Cardiac septum (tissue), 1 donor: ENCODE results near the gene SDK1. TPM values are rescaled to one million over a fixed set of nuclear protein-coding genes. Genes with fewer than 3 reads are reported as not detected.

ENCODE experiments used
- DNase-seq: peaks from one replicate; pipeline ENCODE4 v3.0.0-alpha.2; 2020; ENCODE audit warnings: low spot score
- intact Hi-C: fragments of 100-400 bp; cut with DNase I; formaldehyde crosslinking; loops from one replicate; pipeline ENCODE4 v1.14.0; 2022
- total RNA-seq: library from RNA; stranded (reverse); fragmentation: NEBNext Ultra II Directional; extraction: Animal tissue kit (Norgen Biotek cat#: 25700); gene quantifications from one replicate; pipeline ENCODE4 v1.2.1, GENCODE V29; 2021
- donor health status: DM: no; HTN: no; CAD: no.

Gene SDK1
- total RNA-seq, 1 donor from 2014 or later = 0.32 TPM

DNA sequence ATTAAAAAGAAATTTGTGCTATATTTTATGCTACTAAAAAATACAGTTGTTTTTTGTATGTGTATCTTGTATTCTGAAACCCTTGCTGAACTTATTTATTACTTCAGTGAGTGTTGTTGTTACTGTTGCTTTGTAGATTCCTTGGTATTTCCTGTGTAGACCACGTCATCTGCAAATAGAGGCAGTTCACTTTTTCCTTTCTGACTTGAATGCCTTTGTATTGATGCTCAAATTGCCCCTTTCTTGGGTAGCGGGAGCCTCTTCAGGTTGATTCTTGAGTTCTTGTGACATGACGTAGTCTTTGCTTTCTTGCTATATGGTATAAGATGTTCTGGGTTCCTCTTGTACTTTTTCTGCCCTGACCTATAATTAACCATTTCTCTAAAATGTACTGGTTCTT, 504.1 kb downstream of the SDK1 start:
- no peak for DNase-seq
- intact Hi-C loops = no loop called here

DNA sequence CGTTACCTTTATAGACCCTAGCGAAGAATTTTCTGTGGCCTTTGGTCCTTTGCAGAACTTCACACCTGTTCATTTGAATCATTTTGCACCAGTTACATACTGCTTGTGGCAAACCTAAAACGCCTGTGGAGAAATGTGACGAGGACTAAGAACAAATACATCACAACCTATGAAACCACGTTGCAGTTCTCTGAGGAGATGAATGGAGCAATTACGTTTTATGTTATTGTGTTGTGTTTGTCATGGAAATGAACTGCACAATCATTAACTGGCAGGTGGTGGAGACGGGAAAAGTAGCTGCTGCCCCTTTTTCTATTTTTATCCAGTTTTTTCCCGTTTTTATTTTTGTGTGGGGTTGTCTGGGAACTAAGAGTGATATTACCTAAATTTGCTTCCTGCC, 505.5 kb downstream of the SDK1 start:
- intact Hi-C loops = no loop called here
- DNase-seq = no peak

DNA sequence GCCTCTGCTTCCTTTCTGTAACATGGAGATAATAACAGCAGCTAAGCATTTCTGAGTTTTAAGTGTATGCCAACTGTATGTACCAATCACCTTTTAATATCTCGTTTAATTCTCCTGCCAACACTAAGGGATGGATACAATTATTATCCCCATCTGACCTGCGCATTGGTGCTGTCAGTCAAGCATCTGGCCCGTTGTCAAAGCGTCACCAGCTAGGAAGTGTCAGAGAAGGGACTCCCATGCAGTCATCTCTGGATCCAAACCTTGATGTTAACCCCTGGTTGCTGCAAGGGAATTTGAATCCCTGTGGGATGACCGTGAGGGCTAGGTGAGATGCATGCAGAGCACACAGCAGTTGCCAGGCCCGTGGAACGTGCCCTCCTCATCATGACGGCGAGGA, 506.8 kb downstream of the SDK1 start:
- intact Hi-C loops = no loop called here
- DNase-seq = no peak

DNA sequence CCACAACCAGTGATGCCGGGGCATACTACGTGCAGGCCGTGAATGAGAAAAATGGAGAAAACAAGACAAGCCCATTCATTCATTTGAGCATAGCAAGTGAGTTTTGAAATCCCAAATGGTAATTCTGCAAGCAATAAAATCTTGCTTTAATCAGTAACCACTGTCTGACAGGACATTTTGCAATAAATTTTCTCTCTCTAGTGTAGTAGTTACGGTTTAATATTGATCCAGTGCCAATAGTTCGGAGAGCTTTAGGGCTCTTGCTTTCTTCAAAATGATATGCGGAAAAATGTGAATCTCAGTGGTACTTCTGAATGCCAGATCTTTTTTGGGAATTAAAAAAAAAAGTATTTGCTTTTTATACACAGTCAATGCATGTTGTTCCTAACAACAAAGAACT, 520.4 kb downstream of the SDK1 start:
- intact Hi-C loops = no loop called here

DNA sequence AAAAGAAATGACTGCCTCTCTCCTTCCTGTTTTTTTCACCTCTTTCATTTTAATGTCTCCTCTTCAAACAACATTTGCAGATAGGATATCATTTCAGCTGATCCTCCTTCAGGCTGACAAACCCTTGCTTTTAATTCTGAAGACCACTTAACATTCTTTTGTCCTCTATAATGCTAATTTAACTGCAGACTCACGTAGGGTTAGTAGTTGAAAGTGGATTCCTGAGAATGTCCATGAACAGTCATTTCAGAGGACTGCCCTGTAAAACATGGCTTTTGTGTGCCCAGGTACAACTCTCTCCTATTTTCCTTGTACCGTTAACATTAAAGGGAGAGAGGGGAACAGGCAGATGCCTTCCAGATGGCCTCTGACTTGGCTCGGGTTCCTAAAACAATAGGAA, 524.4 kb downstream of the SDK1 start:
- intact Hi-C loops = no loop called here
- no peak for DNase-seq

More for the DNA sequence above, 520.4 kb downstream of the SDK1 start:
- no peak for DNase-seq

DNA sequence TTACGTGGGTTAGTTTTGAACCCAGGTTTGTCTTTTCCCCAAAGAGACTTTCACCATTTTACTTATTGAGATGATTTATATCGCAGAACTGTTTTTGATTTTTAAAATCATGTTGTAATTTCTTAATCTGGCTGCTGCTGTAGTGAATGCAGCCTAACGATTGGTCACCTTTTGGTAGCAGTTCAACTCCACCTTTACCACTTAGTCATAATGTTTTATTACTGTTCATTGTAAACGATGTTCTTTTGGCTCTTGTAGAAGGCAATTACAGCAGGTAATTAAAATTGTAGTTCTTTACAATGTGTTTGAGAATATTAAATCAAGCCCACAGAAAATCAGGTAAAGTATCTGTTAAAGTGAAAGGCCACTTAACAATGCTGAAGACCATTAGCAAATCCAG, 531.1 kb downstream of the SDK1 start:
- intact Hi-C loops = no loop called here
- no peak for DNase-seq

DNA sequence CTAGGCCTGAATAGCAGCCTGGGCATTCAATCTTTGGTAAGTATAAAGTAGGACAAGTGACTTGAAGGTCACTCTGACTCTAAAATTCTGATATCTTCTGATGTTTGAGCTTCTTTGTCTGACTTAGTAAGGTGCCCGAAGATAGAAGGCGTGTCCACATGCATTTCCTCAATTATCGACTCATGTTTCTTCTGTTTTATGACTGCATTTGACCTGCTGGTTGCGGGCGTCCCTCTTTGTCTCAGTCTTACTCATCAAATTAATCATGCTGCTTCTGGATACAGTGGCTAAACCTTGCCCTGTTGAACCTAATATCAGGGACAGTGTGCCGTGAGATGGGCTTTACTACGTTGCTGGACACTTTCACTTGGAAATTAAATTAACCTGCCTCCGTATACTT, 534.1 kb downstream of the SDK1 start:
- intact Hi-C loops = no loop called here
- no peak for DNase-seq

DNA sequence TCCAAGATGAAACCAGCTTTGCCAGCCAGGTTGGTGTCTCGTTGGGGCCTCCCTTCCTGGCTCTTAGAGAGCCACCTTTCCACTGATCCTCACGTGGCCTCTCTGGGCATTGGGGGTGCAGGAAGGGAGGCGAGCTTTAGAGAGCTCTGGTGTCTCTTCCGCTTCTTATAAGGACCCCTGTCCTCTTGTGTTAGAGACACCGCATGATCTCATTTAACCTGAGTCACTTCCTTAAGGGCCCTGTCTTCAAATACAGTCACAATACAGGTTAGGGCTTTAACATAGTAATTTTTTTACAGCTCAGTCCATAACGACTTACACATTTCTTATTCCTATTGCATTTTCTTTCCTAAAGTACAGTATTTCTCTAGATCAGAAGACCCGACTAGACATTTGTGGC, 535.8 kb downstream of the SDK1 start:
- intact Hi-C loops = no loop called here
- DNase-seq = no peak

DNA sequence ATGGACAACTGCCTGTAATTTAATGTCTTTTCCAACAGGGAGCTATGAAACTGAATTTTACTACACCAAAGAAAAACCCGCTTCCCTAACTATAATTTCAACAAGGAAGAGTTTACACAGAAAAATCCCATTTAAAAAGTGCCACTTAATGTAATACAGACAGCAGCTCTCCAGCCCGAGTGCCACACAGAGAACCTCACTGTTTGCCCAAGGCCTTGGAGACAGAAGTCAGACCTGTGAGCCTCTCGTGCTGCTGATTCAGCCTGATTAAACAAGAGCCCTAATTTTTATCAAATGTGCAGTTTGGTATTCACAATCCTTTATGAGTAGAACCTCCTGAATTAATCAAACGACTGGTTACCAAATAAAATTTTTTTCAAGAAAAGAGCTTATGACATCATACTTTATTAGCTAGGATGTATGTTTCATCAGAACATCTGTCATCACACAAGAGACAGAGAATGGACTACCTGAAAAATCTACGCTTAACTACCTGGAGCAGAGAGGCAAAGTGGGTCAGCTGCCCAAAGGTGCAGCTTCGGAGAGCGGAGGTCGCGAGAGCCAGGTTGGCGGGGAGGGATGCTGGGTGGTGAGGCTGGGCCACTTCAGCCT, 543.6 kb downstream of the SDK1 start:
- DNase-seq = no peak
- intact Hi-C loops = no loop called here

DNA sequence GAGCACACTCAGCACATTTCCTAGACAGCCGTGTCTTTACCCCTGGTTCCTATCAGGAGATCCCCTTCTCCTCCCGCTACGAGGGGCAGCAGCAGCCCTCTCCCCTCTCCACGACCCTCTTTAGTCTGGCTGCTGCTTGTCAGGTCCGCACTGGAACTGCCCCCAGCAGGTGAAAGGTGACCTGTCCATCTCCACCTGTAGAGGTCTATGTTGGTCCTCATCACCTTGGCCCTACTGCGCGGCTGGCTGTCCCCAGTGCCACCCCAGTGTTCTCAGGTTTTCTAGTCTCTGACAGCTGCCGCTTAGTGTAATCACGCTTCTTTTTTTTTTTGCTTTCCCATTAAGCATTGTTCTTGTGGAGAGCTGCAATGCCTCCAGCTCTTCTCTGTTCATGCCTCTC, 545.7 kb downstream of the SDK1 start:
- intact Hi-C loops = no loop called here
- no peak for DNase-seq

DNA sequence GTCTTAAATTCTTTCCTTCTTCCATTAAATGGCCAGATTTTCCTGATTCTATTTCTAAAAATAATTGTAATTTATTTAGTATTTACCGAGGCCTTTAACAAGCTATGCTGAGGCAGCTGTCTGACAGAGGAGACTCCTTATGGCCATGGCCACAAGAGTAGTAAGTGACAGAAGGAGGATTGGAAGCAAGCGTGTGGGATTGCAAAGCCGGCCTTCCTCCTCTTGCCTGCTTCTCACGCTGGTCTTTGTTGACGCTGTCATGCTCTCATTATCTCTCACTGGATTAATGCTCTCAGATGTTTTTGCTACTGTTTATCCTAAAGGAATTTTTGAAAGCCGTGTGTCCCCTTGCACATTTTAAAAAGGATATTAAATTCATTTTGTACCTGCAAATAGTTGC, 546.3 kb downstream of the SDK1 start:
- intact Hi-C loops = no loop called here
- DNase-seq = no peak

DNA sequence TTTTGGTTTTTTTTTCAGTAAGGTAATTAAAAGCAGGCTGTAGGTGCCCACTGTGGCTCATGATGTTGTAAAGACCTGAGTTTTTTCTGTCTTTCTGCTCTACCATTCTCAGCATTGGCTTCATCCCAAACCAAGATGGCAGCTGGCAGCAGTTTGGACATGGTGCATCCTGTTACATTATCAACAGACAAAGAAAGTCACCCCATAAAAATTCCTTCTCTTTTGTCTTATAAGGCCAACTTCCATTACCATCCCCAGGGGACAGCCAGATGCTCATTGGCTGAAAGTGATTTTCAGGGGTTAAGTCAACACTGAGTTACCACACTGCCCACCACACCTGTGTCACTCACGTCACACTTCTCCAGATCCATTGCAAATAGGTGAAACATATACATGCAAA, 558.4 kb downstream of the SDK1 start:
- DNase-seq = no peak
- intact Hi-C loops = no loop called here

DNA sequence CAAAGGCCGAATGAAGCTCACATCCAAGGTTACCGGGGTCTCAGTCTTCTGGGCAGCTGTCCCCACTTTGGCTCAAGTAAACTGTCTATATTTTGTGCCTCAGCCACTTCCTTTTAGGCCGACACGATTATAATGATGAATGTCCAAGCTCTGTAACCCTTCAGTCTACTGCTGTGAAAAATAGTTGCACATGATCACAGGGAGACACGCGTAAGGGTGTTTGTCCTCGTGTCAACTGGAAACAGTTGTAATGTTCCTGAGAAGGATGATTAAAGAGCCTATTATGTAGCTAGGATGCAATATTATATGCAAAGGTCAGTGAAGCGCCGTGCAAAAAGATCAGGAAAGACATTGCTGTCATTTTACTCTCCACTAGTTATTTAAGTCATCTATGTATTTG, 559.9 kb downstream of the SDK1 start:
- no peak for DNase-seq
- intact Hi-C loops = no loop called here

DNA sequence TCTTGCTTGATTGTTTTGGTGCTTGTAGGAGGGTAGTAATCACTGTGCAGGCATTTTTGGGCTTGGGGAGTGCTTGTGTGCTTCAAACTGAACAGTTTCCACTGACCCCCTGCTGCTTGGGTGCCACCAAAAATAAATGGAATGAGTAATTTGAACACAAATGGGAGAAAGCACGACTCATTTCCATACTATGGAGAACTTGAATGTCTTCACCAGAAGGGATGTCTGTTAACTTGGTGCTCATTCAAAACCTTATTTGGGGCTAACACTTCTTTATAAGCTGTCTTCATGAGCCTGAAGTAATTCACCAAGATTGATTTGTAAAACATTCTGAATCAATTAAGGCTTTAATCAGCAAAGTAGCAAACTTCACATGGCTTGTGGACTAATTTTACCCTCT, 560.3 kb downstream of the SDK1 start:
- DNase-seq = no peak
- intact Hi-C loops = no loop called here

DNA sequence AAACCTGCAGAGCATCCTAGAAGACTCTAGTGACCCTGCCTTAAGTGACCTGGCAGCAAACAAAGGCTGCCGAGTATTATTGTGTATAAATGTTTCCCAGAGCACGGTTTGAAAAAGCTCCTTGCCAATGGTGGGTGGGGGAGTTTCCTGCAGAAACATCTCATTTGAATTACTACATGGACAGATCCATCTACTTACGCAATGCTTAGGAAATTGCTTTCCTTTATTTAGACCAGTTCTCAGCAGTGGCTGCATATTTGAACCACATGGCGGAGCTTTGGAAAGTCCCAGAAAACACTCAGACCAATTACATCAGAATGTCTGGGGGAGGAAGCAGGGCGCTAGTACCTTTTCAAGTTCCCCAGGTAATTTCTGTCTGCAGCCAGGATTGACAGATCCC, 560.9 kb downstream of the SDK1 start:
- intact Hi-C loops = no loop called here
- DNase-seq = no peak

DNA sequence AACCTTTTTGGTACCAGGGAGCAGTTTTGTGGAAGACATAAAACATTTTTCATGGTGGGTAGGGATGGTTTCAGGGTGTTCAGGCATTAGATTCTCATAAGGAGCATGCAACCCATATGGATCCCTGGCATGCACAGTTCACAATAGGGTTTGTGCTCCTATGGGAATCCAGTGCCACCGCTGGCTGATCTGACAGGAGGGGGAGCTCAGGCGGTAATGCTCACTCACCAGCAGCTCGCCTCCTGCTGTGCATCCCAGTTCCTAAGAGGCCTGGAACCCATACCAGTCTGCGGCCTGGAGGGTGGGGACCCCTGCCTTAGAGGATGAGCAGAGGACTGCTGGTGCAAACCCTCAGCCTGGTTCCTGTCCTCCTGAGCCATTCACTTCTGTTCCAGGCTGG, 561.7 kb downstream of the SDK1 start:
- DNase-seq = no peak
- intact Hi-C loops = no loop called here

DNA sequence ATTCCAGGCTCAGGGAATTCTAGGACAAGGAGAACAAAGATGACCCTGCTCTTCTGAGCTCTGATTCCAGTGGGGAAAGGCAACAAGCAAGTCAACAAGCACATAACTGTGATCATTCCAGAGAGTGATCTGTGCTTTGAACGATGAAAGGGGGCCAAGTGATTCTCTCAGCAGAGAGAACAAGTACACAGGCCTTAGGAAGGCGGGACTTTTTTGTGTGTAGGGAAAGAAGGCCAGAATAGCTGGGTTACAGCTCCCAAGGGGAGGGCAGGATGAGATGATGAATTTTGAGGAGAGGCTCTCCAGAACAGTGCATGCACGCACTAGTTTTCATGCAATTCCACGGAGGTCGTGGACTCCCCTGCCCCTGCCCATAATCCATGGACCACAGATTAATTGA, 565.2 kb downstream of the SDK1 start:
- no peak for DNase-seq
- intact Hi-C loops = no loop called here

DNA sequence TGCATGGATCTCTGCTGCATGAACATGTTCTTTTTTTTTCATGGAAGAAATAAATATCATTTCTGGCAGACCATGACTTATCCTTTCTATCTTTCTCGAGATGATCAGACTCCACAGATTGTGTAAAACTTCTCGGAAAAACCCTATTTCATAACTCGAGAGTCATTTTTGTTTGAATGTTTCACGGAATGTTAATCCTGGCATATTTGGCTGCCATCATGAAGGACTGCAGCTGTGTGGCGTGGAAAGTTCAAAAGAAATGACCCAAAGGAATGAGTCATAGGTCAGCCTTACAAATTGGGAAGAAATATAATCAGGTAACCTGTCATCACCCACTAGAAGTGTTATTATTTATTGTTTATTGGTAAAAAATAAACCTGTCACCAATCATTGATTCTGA, 566.8 kb downstream of the SDK1 start:
- DNase-seq = no peak
- intact Hi-C loops = no loop called here

DNA sequence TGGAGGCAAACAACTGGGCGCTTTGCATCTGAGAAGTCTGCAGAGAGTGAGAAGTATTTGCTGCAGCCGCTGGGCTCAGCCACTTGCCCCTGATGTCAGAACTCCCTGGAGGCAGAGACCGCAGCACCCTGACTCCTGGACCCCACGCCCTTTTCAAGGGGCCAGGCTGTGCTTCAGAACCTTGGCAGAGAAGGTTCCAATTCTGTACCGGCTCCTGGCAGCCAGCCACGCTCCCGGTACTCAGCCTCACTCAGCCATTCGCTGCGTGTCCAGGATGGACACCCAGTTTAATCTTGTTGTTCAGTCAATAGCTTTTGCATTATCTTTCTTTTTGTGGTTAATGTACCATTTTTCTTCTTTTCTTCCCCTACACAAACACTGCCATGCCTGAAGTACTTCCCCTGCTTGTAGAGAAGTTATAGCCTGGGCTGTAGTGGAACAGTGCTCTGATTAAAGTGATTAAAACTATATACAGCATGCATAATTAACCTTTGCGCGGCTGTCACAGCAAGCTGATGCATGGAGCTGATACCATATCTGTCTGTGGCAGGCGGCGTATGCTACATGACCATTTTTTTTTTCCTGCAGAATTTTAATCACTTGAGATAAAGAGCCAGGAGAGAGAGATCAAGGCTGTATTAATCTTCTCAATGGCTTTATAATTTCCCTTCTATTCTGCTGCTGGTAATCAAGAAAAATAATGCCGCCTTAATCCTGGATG, 578.5 kb downstream of the SDK1 start:
- intact Hi-C loops = no loop called here
- no peak for DNase-seq

DNA sequence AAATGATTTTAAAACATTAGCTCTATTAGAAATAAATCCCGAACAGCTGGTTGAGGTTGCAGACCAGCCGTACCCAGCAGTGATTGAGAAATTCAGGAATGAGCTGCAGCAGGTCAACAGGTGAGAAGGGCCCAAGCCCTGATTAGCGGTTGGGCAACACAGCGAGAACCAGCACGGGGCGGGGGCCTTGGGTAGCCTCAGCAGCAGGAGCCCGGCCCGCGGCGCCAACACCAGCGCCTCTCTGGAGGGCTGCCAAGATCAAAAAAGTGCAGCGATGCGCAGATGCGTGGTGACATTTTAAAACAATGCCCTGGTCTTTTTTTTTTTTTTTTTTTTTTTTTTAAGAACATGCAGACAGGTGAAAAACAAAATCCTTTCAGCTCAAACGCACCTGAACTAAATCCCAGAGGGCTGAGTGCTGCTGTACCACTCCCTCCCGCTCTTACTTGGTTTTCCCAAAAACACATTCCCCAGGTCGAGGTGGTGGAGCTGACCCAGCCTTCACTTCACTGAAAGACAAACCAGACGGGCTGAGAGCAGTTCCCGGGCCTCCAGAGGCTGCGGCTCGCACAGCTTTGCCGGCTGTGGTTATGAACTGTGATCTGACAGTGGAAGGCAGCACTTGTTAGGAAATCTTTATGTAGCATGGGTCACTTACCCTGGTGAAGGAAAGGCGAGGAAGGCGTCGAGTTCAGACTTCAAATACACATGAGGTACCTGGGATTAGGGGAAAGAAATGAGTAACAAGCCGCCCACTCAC, 579.4 kb downstream of the SDK1 start:
- DNase-seq = no peak
- intact Hi-C loops = no loop called here

DNA sequence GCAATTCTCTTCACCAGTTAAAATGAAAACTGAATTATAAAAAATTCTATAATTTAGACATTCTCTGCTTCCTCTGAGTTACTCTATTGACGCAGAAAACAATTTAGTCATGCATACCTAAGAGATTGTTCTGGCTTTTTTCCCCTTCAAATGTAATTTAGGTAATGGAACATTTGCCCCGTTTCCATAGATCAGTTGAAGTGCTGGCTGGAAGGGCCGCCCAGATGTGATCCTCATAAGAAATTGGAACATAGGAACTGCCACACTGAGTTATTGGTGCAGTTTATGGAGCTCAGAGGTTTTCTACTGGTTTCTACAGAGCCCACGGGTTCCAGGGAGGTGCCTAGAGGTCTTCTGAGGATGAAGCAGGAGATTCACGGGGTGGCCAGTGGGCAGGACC, 581.7 kb downstream of the SDK1 start:
- intact Hi-C loops = no loop called here
- DNase-seq = no peak
